Forelimb muscle (tissue), 1 donor: ENCODE results near the gene MORN3. TPM values are rescaled to one million over a fixed set of nuclear protein-coding genes. Genes with fewer than 3 reads are reported as not detected.
"Not testable (repeated sequence)": the region's sequence is repeated elsewhere in the genome, so short reads cannot be mapped to it uniquely, and the experiment has no call there.

Source experiments
- DNase-seq: peaks from one replicate; pipeline ENCODE4 v3.0.0-alpha.2; 2013; ENCODE audit warnings: low read depth
- polyA plus RNA-seq: library from polyadenylated mRNA; unstranded; fragments of 120-200 nt; gene quantifications from one replicate; pipeline ENCODE4 v1.2.1, GENCODE V29; 2013; ENCODE audit not compliant: insufficient read length

Gene MORN3
- polyA plus RNA-seq, 1 donor = 0.34 TPM

DNA sequence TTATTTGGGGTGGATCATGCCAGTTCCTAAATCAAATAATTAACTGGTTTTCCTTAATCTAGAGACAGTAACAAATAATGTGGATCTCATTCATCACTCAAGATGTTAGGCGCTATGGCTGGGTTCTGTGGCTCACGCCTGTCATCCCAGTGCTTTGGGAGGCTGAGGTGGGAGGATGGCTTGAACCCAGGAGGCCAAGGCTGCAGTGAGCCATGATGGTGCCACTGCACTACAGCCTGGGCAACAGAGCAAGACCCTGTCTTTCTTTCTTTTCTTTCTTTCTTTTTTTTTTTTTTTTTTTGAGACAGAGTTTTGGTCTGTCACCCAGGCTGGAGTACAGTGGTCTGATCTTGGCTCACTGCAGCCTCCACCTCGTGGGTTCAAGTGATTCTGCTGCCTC lies 23.3 kb upstream of the MORN3 start:
- DNase-seq = not testable (repeated sequence)

DNA sequence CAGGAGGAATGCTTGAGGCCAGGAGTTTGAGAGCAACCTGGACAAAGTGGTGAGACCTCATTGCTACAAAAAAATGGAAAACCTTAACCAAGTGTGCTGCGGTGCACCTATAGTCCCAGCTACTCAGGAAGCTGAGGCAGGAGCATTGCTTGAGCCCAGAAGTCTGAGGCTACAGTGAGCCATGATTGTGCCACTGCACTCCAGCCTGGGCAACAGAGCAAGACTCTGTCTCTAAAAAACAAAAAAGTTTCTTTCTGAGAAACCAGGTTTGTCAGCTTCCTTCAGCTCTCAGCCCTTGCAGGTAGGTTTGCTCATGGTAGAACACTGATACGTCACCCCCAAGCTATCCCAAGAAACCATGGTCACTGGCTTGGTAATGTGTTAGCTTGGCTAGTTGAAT lies 20.0 kb upstream of the MORN3 start:
- no peak for DNase-seq

DNA sequence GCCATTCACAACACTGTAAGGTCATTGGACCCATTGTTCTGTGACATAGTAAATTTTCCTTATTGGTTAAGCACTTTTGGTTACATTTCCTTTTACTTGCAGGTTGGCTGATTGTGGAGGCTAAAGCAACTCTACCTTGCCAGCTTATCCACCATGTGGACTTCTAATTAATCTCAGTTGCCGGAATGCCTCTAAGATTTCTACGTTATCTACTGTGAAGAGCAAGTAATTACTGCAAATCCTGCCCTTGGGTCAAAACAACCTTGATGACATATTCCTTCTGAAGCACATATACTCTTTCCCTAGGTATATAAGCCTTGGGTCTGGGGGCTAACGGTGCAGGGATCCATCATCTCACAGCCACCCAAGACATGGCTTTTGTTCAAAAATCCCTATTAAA lies 19.5 kb upstream of the MORN3 start:
- DNase-seq = no peak

DNA sequence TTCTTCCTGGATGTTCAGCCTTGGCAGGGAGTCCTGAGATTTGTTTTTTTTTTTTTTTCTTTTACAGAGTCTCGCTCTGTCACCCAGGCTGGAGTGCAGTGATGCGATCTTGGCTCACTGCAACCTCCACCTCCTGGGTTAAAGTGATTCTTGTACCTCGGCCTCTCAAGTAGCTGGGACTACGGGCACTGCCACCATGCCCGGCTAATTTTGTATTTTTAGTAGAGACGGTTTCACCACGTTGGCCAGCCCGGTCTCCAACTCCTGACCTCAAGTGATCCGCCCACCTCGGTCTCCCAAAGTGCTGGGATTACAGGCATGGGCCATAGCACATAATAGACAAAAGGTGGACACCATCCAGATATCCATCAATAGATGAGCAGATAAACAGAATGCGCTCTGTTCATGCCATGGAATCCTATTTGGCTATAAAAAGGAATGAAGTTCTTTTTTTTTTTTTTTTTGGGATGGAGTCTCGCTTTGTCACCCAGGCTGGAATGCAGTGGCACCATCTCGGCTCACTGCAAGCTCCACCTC lies 10.3 kb upstream of the MORN3 start:
- not testable (repeated sequence) for DNase-seq

DNA sequence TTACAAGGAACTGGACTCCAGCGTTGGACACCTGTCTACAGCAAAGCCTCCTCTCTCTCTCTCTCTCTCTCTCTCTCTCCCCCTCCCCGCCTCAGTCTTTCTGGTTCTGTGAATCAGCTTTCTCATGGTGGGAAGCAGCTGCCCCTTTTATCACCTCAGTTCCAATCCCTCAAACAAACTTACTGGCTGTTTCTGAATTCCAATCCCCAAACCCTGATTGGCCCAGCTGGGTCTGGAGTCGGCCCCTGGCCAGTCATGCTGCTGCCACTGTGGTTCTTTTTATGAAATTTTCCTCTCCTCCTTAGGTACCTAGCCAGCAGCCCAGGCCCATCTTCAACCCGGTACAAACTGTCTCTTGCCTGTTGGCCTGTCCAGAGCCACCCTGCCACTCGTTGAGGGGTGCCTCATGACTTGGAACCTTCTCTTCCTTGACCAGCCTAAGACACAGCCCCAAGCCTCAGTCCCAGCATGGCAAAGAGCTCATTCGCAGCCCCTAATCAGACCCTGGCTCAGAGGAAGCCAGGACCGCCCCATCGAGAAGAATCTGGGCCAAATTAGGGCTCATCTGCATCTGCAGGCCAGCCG lies 9.4 kb upstream of the MORN3 start:
- no peak for DNase-seq

DNA sequence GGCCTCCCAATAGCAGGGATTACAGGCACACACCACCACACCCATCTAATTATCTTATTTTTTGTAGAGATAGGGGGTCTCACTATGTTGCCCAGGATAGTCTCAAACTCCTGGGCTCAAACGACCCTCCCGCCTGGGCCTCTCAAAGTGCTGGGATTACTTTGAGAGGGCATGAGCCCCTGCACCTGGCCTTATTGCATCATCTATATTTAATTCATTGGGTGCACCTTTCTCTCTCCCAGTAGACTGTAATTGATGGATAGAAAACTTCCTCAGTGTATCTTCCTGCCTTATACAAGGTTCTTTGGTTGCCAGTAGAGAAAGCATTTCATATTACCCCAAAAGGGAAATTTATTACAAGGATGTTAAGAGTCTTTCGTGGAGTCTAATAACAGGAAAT lies 8.9 kb upstream of the MORN3 start:
- no peak for DNase-seq

DNA sequence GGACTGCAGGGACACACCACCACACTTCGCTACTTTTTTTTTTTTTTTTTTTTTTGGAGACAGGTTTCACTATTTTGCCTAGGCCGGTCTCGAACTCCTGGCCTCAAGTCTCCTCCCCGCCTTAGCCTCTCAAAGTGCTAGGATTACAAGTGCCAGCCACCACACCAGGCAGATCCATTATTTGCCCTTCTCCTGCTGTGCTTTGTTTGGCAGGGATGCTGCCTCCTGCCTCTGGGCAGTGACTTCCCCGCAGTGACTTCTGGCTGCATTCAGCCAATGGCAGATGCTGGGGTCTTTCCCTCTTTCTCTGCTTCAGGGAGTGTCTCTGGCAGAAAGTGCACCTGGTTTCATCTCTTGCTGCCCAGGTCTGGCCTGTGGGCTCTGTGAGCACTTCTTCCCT lies 6.7 kb upstream of the MORN3 start:
- no peak for DNase-seq

DNA sequence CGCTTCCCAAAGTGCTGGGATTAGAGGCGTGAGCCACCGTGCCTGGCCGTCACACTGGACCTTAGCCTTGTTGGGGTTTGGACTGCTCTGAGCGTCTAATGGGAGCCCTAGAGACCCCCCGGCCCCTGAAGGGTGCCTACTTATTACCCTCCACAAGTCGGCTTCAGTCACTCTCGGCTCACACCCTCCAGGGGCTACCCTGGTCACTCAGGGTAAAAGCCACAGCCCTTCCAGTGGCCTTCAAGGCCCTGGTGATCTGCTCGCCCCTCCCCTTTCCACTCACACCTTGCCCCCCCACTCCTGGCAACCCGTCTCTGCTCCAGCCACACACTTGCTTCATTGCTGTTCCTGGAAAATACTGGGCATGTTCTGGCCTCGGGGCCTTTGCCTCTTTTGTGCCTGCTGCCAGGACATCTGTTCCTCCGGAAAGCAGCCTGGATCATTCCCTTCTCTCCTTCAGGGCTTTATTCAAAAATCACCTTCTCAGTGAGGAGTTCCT lies 3.6 kb upstream of the MORN3 start:
- DNase-seq = no peak

DNA sequence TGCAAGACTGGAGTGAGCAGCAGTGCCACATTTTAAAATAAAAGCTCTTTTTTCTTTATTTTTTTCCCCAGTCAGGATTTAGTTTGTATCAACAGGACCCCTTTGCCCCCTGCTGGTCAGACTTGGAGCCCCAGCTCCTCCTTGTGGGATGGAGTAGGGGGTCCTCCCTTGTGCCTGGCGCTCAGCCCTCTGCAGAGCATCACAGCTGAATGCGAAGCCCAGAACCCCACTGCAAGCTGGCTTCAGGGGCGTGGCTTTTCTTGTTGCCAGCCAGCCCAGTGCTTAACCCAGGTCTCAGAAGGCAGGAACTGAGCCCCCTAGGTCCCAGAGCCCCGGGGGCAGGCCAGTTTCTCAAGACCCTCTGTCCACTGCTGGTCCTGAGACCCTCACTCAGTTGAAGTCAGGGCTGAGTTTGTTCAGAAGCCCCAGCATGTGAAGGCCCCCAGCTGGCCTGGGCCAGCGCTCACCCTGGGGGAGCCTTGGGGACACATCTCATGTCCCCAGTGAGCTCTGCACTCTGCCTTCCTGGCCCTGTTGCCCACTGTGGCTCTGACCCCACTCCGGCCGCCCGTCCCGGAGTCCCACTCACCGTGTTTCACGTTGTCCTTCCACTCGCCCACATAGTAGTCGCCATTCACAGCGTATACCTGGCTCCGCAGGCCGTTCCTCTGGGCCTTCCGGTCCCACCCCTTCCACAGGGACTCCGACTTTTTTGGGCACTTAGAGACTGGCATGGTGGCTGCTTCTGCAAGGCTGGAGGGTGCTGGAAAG lies 519 bp downstream of the MORN3 start:
- DNase-seq = no peak

DNA sequence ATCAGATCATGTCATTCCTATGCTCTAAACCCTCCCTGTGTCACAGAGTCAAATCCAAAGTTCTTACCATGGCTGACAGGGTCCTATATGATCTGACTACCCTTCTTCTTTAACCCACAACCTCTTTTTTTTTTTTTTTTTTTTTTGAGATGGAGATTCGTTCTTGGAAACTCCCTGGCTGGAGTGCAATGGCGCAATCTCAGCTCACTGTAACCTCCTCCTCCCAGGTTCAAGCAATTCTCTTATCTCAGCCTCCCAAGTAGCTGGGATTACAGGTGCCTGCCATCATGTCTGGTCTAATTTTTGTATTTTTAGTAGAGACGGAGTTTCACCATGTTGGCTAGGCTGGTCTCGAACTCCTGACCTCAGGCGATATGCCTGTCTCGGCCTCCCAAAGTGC lies 2.6 kb downstream of the MORN3 start:
- not testable (repeated sequence) for DNase-seq

DNA sequence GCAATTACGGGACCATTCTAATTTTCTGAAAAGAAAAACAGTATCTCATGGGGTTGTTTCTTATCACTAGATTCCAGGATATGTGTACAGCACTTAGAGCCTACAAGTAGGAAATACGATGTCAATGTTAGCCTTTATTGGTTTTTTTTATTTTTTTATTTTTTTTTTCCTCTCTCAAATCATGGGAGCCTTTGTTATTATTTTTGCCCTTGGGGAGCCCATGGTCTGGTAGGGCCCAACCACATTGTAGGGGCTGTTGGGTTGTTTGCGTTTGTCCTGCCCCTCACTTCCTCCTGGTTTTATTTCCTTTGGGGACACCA lies 5.9 kb downstream of the MORN3 start:
- DNase-seq = no peak

DNA sequence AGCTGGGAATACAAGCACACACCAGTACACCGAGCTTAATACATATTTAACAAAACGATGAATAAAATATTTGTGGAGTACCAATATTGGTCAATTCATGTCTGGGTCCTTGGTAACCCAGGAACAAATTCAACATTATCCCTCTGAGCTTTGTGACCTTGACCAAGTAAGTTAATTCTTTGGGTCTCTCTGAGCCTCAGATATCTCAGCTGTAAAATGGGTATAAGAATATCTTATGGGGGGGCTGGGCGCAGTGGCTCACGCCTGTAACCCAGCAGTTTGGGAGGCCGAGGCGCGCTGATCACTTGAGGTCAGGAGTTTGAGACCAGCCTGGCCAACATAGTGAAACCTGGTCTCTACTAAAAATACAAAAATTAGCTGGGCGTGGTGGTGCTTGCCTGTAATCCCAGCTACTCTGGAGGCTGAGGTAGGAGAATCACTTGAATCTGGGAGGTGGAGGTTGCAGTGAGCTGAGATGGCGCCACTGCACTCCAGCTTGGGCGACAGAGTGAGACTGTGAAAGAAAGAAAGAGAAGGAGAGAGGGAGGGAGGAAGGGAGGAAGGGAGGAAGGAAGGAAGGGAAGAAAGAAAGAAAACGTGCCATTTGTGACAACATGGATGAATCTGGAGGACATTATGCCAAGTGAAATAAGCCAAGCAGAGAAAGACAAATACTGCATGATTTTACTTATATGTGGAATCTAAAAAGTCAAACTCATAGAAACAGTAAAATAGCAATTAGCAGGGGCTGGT lies 7.9 kb downstream of the MORN3 start:
- DNase-seq = not testable (repeated sequence)

DNA sequence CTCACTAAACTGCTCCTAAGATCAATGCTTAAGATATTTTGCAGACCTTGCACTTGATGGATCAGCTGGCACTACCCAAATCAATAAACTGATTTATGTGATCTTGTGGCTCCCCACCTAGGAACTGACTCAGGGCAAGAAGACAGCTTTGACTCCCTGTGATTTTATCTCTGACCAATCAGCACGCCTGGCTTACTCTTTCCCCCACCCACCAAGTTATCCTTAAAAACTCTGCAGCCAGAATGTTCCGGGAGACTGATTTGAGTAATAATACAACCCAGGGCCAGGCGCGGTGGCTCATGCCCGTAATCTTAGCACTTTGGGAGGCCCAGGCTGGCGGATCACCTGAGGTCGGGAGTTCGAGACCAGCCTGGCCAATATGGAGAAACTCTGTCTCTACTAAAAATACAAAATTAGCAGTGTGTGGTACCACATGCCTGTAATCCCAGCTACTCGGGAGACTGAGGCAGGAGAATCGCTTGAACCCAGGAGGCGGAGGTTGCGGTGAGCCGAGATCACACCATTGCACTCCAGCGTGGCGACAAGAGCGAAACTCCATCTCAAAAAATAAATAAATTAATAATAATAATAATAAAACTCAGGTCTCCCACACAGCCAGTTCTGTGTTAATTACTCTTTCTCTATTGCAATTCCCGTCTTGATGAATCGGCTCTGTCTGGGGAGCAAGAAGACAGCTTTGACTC lies 12.0 kb downstream of the MORN3 start:
- DNase-seq = no peak

DNA sequence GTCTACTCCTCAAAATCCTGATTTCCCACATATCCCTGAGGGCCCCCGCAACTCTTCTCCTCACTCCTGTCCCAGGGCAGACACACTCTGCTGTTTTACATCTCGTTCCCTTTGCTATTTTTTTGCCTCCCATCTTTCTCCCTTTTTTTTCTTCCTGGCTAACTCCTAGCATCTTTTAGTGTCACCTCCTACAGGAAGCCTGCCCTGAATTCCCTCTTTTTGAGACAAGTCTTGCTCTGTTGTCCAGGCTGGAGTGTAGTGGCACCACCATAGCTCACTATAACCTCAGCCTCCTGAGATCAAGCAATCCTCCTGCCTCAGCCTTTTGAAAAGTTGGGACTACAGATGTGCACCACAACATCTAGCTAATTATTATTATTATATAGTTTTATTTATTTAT lies 13.3 kb downstream of the MORN3 start:
- no peak for DNase-seq

DNA sequence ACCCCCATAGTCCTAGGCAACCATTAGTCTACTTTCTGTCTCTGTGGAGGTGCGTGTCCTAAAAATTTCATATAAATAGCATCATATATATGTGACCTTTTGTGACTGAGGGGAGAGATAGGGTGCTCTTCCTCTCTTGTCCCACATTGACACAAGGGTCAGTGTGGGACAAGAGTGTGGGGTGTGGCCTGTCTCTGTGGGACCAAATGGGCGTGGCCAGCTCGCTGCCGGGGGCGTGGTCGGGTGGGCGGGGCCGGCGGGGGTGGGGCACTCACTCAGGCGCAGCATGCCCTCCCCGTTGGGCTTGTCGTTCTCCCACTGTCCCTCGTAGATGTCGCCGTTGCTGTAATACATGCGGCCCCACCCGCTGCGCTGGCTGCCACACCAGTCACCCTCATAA lies 15.5 kb downstream of the MORN3 start:
- no peak for DNase-seq

DNA sequence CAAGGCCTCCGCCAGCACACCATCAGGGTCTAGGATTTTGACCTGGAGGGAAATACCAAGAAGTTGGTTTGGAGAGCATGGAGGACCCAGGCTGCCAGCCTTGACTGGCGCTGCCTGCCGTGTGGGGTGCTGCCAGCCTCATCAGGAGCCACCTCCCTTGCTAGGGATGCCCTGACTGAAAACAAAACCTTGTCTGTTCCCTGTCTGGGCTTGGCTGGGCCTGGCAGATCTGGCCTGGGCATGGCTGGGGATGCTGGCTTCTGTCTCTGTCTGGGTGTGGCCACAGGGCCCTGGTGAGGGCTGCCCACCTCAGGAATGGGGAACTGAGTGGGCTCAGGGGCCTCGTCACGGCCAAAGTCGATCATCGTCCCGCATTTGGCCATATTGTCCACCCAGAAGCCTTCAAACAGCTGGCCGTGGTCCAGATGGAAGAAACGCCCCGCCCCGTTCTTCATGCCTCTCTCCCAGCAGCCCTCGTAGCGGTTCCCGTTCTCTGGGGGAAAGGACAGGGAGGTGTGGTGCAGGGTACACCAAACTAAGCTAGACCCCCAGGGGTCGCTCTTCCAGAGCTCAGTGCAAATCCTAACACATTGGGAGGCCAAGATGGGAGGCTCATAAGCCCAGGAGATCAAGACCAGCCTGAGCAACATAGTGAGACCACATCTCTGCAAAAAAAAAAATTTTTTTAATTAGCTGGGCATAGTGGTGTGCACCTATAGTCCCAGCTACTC lies 16.5 kb downstream of the MORN3 start:
- DNase-seq = no peak

DNA sequence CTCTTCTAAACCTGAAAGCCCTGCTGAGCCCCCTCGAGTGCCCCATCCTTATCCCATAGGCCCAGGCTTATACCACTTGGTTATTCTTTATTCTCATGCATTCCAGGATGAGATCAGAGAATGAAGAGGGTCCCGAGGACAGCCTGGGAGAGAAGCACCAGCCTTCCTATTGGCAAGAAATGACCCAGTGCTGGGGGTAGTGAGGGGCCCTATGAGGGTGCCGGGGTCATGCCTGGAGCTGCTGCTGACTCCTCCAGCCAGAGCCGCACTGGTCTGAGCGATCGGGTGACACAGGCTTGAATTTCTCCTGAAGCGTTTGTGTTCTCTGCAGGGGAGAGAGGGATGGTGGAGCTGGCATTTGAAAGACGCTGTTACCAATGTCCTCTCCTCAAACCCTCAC lies 18.1 kb downstream of the MORN3 start:
- DNase-seq = no peak

DNA sequence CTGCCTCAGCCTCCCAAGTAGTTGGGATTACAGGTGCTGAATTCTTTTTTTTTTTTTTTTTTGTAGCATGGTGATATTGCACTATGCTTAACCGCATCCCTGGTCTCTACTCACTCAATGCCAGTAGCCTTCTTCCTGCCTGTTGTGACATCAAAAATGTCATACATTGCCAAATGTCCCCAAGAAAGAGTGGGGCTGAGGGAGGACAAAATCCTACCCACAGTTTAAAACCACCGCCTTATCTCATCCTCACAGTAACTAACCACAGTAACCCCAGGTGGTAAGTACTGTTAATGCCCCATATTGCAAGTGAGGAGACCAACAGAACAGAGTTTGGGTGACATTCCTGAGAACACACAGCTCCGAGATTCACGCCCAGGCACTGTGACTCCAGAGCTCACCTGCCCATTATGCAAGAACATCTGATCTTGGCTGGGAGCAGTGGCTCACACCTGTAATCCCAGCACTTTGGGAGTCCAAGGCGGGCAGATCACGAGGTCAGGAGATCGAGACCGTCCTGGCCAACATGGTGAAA lies 19.6 kb downstream of the MORN3 start:
- DNase-seq = no peak

DNA sequence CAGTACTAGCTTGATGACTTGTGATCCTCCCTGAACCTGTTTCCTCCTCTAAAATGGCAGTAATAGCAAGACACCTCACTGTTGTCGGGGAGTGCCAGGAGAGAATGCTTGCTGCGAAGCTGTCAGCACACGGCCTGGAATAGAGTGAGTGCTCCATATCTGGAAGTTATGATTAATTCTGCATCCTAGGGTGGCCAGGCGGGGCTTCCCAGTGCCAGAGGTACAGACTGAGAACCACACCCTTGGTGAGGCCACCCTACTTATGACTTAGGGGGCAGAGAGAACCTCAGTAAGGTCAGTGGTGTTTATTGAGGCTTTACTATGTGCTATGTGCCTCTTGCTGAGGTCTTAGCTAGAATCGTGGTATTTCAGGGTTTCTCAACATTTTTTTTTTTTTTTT lies 20.1 kb downstream of the MORN3 start:
- no peak for DNase-seq

DNA sequence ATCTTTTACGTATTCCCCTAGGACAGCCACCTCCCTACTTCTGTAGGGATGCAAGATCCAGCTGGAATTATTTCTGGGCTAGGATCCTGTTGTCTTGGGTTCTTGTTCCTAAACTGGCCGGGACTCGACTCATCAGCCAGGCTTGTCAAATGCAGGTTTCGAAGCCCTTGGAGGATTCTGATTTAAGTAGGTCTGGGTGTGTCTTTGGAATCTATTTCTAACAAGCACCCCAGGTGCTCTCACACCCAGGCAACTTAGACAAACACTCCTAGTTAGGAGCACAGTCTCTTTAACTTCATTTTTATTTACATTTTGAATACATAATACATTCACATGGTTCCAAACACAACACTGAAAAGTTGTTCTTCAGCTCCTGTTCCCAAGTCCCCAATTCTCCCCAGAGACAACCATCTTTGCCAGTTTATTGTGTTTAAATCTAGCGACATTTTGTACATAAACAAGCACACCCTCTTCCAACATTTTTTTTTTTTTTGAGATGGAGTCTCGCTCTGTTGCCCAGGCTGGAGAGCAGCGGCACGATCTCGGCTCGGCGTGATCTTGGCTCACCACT lies 20.9 kb downstream of the MORN3 start:
- no peak for DNase-seq

DNA sequence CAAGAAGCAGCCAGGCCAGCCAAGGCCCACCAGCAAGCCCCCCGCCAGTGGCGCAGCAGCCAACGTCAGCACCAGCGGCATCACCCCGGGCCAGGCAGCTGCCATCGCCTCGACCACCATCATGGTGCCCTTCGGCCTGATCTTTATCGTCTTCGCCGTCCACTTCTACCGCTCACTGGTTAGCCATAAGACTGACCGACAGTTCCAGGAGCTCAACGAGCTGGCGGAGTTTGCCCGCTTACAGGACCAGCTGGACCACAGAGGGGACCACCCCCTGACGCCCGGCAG lies 28.2 kb downstream of the MORN3 start:
- DNase-seq = no peak
